Islet of Langerhans (tissue), 1 donor: ENCODE measurements around the gene TMEM273.

Experiments
- FAIRE-seq: peaks from one replicate; lab custom pipeline; 2011; peaks lifted over from hg19 to GRCh38; lab: Jason Lieb, UNC

The TMEM273 gene

DNA sequence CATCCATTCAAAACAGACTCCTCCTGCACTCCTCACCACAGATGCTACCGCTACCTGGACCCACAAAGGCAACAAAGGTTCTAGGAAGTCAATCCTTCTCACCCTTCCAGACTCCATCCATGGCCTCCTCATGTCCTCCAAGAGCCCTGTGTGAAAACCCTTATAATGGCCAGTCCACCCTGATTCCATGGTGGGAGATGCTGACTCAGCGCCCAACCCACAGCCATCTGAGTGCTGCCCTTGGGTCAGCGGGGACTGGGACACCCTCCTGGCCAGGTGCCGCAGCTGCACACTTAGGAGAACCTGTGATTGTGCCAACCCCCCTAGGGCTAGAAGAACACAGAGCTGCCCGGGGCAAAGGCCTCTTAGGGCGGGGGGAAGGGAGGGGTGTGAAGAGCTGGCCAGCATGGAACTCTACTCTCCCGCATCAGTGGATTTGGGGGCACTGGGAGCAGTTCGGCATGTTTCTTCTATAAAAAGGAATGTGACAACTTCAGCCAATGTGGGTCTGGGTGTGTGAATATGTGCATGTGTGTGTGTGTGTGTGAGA, 25.4 kb downstream of the TMEM273 start:
- no peak for FAIRE-seq

- no peak for FAIRE-seq
Observed at GRCh38 chr10:49162063-49162462, 26.1 kb downstream of the TMEM273 start.

DNA sequence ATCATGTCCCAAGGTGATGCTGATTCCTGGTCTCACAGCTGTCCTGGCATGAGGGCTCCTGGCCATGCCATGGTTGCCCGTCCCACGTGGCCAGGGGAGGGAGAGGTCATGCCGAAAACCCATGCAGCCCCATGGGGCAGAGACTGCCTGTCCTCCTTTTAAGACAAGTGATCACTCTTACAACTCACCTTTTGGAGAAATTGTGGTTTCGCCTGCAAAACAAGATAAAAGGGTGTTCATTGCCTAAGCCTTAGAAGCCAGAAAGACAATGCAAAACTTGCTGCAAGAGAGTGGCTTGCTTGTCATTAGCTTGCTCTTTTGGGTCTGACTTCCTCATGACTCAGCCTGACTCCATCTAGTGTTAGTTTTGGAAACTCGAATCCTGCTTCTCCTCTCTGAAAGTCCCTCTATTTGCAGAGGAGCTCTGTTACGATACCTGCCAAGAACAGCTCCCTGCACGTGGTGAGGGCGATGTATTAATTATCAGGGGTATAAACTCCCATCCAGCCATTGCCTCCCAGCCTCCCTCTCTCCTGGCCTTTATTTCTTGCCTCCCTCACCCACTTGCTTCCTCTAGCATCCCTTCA, 26.7 kb downstream of the TMEM273 start:
- no peak for FAIRE-seq

DNA sequence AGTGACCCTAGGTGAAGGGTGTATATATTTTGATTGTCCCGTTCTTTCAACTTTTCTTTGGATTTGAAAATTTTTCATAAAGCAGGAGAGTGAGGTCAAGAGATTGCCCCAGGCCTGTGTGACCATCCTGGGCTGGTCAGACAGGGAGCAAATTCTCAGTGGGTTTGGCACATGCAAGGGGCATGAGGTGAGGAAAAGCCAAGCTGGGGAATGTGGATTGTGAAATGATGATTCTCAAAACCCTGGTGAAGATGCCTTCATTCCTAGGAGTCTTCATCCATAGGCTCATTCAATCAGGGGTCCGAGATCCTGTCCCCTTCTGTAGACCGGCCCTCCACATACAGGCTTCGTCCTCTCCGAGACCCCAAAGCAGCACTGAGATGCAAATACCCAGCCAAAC, 27.4 kb downstream of the TMEM273 start:
- no peak for FAIRE-seq

GRCh38 chr10:49160110-49160509, 28.1 kb downstream of the TMEM273 start:
- no peak for FAIRE-seq

- no peak for FAIRE-seq
Observed at GRCh38 chr10:49158915-49159314, 29.3 kb downstream of the TMEM273 start.

DNA sequence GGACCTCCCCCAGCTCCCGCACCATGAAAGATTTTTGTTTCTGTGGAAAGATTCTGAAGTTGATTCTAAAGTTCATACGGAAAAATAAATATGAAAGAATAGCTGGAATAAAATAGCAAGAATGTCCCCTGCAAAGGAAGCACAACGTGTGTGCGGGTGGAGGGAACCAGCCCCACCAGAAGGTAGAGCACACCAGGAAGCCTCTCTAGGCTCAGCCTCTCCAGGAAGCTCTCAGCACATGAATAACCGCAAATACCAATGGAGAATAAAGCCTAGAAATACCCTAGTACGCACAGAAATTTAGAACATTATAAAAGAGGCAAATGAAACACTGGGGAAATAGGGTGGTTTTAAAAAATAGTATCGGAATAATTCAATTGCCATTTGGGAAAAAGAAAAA, 29.8 kb downstream of the TMEM273 start:
- FAIRE-seq: no peak

GRCh38 chr10:49157229-49157628, 31.0 kb downstream of the TMEM273 start:
- FAIRE-seq: no peak

DNA sequence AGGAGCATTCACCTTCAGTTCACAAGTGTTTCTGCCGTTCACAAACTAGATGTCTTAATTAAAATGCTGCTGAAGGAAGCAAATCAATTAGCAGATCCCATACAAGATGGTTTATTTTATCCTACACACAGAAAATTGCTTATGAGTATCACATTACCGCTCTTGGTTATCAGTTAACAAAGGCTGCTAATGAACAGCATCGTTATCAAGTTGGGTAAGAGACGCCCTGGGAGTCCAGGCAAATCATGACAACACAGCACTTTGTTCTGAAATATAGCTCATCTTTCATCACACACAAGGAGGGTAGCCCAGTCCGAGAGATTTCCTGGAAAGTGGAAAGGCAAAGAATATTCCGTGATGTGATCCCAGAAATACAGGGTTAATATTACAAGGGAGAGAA, 33.5 kb downstream of the TMEM273 start:
- no peak for FAIRE-seq

DNA sequence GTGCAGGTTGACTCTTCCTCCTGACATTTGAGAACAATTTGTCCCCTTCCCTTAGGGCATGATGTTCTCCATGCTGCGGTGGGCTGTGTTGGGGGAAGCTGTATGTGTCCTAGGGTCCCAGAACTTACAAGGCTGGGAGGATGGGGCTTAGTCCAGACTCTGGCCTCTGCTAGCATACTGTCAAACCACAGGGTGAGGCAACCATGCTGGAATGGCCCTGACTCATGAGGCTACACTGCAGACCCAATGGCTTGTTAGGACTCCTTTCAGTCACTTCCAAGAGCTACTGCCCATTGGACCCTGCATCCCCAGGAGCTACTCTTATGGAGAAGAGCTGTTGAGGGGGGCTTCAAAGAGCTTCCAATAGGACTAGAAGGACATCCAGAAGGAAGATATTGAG, 34.2 kb downstream of the TMEM273 start:
- no peak for FAIRE-seq

GRCh38 chr10:49153115-49153514, 35.1 kb downstream of the TMEM273 start:
- FAIRE-seq: no peak

DNA sequence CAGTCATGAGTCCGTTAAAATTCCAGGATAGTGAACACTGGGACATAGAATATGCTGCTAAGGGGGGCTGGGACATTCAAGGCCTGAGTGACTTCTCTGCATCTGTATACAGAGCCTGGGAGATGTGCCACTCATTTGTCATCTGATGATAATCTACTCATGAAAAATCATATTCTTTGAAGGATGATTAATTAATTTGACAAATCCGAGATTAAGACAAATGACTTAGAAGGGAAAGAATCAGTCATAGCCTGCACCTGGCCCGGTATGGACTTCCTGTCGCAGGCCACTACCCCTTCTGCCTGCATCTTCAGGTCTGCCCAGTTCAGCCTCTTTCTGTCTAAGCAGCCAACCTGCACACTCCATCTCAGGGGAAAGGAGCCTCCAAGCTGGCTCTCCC, 35.5 kb downstream of the TMEM273 start:
- FAIRE-seq: no peak

GRCh38 chr10:49152037-49152436, 36.2 kb downstream of the TMEM273 start:
- FAIRE-seq: no peak

GRCh38 chr10:49151481-49151880, 36.7 kb downstream of the TMEM273 start:
- FAIRE-seq: no peak

DNA sequence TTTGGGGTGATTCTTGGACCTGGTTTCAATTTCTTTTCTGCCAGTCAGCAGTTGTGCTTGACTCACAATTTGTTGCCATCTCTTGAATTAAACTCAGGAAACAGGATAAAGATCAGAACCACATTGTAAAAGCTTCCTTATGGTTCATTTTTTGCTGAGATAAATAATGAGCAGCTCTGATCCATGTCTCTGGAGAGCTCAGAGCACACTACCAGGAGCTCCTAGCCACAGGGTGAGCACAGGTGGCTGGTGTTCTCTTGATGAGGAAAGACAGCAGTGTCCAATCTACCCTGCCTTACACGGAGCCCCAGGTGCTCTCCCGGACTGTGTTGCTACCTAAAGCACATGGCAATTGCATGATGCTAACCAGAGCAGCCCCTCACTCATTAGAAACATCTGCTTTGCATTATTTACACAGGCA, 37.2 kb downstream of the TMEM273 start:
- FAIRE-seq: no peak

- no peak for FAIRE-seq
Observed at GRCh38 chr10:49150426-49150825, 37.8 kb downstream of the TMEM273 start.

DNA sequence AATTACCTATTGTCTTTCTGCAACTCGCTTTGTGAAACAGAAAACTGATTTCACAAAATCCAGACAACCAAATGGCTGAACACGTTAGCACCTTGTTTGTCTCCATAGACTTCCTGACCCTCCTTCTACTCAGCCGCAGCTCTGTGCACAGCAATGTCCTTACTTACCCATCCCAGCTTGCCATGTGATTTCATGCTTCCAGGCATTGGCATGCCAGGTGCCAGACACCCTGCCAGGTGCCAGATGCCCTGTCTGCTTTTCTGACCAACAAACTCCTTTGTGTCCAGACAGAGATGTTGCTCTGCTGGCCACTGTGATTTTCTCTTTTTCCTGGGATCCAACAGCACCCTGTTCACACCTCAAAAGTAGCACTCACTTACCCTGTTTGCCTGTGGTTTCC, 38.3 kb downstream of the TMEM273 start:
- FAIRE-seq: no peak

GRCh38 chr10:49144058-49144720, 44.0 kb downstream of the TMEM273 start:
- no peak for FAIRE-seq

DNA sequence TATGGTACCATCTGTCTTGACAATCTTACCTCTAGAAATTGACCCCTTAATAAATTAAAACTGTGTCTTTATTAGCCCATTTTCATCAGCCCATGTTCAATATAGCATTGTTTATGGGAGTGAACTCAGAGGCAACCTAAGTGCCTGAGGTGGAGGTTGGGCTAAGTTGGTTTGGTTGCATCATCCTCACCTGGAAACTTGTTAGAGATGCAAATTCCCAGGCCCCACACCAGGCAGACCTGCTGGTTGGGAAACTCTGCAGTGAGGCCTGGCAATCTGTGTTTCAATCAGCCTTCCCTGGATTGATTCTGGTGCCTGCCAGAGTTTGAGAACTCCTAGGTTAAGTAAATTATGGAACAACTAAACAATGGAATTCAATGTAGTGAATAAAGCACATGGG, 44.9 kb downstream of the TMEM273 start:
- no peak for FAIRE-seq

DNA sequence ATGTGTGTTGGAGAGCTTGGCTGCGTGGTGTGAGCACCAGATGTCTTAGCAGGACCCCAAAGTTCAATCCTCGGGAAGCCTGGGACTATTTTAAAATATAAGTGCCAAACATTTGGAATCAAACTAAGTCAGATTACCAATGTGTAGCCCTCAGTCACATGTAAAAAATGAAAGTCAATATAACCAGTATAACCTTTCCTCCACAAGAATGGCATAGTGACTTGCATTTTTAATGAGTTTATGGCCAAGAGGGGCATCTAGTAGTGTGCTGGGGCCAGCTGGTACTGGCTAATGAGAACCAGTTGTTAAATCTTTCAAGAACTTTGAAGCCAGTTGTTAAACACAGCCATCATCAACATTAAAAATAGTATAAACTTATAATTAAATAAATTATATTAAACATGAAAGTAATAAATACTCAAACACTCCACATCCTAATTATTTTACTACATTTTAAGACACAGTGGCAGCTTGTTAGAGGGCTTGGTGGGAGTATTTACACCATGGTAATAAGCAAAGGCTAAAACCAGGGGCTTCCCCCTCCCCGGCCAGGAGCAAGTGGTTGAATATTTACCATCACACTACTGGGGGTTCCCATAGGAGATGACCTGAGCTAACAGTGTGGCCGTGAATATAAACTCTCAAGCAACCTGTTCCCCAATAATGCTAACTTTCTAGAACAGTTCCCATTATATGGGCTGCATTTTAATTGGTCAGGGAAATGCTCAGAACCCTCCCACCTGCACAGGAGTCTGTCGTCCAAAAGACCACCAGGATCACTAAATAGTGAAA, 46.5 kb downstream of the TMEM273 start:
- no peak for FAIRE-seq

DNA sequence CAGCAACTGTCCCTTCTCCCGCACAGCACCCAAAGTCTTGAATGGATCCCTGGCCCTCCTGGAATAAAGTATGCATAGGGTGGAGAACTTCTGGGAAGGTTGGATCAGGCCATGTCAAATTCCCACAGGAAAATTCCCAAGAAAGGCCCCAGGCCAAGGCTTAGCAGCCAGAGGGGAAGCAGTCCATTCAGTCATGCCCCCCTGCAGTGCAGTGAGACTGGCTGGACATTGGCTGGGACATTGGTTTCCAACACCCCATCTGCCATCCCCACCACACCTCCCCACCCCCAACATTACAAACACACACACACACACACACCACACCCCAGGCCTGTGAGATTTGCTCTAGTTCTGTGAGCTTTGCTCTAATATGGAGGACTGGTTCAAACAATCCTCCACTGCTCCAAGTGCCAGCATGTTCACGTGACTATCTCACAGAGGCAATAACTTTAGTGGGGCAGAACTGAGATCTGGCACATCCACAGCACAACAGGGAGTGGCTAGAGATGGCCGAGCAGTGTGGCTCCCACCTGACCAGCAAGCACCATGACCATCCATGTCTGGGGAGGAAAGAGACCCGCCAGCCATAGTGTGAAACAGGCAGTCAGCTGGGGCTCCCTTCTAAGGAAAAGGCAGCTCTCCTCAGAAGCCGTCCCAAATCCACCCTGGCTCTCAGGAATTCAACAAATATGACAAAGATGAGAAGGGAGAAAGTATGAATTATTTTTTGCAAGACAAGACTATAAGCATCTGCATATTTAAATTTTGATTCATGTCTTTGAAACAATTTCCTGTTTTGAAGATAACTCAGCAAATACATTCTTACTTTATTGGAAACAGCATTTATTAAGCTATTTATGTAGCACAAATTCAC, 47.6 kb downstream of the TMEM273 start:
- FAIRE-seq: no peak

DNA sequence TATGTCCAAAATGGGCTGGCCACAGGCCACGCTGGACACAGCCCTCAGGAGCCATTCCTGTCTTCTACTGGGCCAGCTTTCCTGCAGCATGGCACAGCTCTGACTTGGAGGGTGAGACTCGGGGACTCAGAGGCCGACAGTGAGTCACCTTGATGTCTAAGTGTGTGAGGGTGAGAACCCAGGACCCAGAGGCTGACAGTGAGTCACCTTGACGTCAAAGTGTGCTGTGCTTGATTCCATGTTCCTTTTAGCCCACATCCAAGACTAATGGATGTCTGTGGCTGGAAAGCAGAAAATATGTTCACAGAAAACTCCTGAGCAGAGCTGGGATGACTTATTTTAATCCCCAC, 48.4 kb downstream of the TMEM273 start:
- FAIRE-seq: no peak
